DND-41 (cell line): ENCODE data around the gene CHD6.
A peak's percentile ranks its signal among the peaks of the same experiment; 100 is the strongest.

Experiments used
- ATAC-seq: fragments of 200-7000 bp; cut with Tn5 transposase; 3 replicates; pipeline ENCODE4 v1.9.1; 2021; ENCODE audit warnings: low read depth; ENCODE audit not compliant: insufficient read depth
- DNase-seq: peaks from one replicate; pipeline ENCODE4 v3.0.0-alpha.2; 2020
- H2AFZ ChIP-seq: 2 replicates; pipeline ENCODE4 v1.6.0; 2012; ENCODE audit warnings: low read depth, low read length
- H3K27ac ChIP-seq: 2 replicates; pipeline ENCODE4 v1.5.1; 2012; ENCODE audit warnings: low read length, inconsistent platforms
- H3K27me3 ChIP-seq: fragments of 200-600 bp; sonication (generic); 2 replicates; pipeline ENCODE4 v1.6.0; 2012; ENCODE audit warnings: low read length, mild to moderate bottlenecking, inconsistent platforms; ENCODE audit not compliant: insufficient read depth, poor library complexity
- H3K36me3 ChIP-seq: 2 replicates; pipeline ENCODE4 v1.5.1; 2012; ENCODE audit warnings: low read length, inconsistent platforms; ENCODE audit not compliant: insufficient read depth
- H3K4me1 ChIP-seq: 2 replicates; pipeline ENCODE4 v1.5.1; 2012; ENCODE audit warnings: mild to moderate bottlenecking, low read length; ENCODE audit not compliant: insufficient read depth
- H3K4me2 ChIP-seq: 2 replicates; pipeline ENCODE4 v1.6.0; 2012; ENCODE audit warnings: mild to moderate bottlenecking, moderate library complexity, low read length, inconsistent platforms; ENCODE audit not compliant: insufficient read depth
- H3K4me3 ChIP-seq, 2 experiments: fragments of 200-600 bp in 1 of 2; shearing (Covaris generic) in 1 of 2; 2 replicates each; pipeline ENCODE4 v1.5.1; 2012 to 2016; ENCODE audit warnings: inconsistent platforms in 2 of 2, low read length in 2 of 2, mild to moderate bottlenecking in 2 of 2, low read depth in 1 of 2, moderate library complexity in 1 of 2
- H3K79me2 ChIP-seq: 2 replicates; pipeline ENCODE4 v1.6.0; 2012; ENCODE audit warnings: low read length, inconsistent platforms; ENCODE audit not compliant: insufficient read depth
- H3K9ac ChIP-seq: 2 replicates; pipeline ENCODE4 v1.6.0; 2012; ENCODE audit warnings: low read depth, mild to moderate bottlenecking, inconsistent platforms, low read length, moderate library complexity
- H3K9me3 ChIP-seq: 2 replicates; pipeline ENCODE4 v1.5.1; 2012; ENCODE audit warnings: low read length, moderate library complexity, mild to moderate bottlenecking, inconsistent platforms; ENCODE audit not compliant: insufficient read depth, severe bottlenecking
- H4K20me1 ChIP-seq: 2 replicates; pipeline ENCODE4 v1.6.0; 2012; ENCODE audit warnings: low read length; ENCODE audit not compliant: insufficient read depth
- CTCF ChIP-seq: IDR thresholded peaks from 2 replicates; pipeline ENCODE4 v1.5.1; 2012; ENCODE audit warnings: borderline replicate concordance, low read length, moderate library complexity, mild to moderate bottlenecking; ENCODE audit not compliant: poor library complexity, severe bottlenecking; ENCODE audit errors: extremely low read depth
- EZH2 ChIP-seq: IDR thresholded peaks from 3 replicates; pipeline ENCODE4 v1.6.1; 2012; ENCODE audit warnings: borderline replicate concordance, low read depth, mild to moderate bottlenecking, moderate library complexity, low read length, inconsistent platforms; ENCODE audit not compliant: severe bottlenecking

Gene CHD6

GRCh38 chr20:41433203-41433602 lies 185.0 kb downstream of the CHD6 start:
- Histone ChIP-seq H4K20me1 (no peaks in the 10 kb centered on the region), H3K27ac (no peak overlapping the region), H3K79me2 (no peaks in the 10 kb centered on the region), H3K9ac (no peak overlapping the region), H3K4me2 (no peak overlapping the region), H3K4me3 (no peak overlapping the region), H2AFZ (no peak overlapping the region), H3K27me3 (no peaks in the 10 kb centered on the region), H3K36me3 (peaks cover 81% of the 10 kb centered on the region), H3K9me3 (no peaks in the 10 kb centered on the region), H3K4me1 (peaks cover 20% of the 10 kb centered on the region)
- ATAC-seq (no peak), DNase-seq (no peak)
- TF ChIP-seq EZH2 (no peak), CTCF (no peak)

- ATAC-seq = no peak
- Histone ChIP-seq H3K9me3 (no peaks in the 10 kb centered on the region), H3K9ac (no peak overlapping the region), H3K4me1 (peaks cover 17% of the 10 kb centered on the region), H3K79me2 (no peaks in the 10 kb centered on the region), H3K36me3 (peaks cover 81% of the 10 kb centered on the region), H2AFZ (no peak overlapping the region), H3K27me3 (no peaks in the 10 kb centered on the region), H4K20me1 (no peaks in the 10 kb centered on the region), H3K4me3 (no peak overlapping the region), H3K27ac (no peak overlapping the region), H3K4me2 (no peak overlapping the region)
- DNase-seq = no peak
- TF ChIP-seq CTCF (no peak), EZH2 (no peak)
Measured at GRCh38 chr20:41432746-41433145, 185.4 kb downstream of the CHD6 start.

- Histone ChIP-seq H3K36me3 (peaks cover 88% of the 10 kb centered on the region), H4K20me1 (no peaks in the 10 kb centered on the region), H3K79me2 (no peaks in the 10 kb centered on the region), H3K27me3 (no peaks in the 10 kb centered on the region), H2AFZ (no peak overlapping the region), H3K27ac (no peak overlapping the region), H3K4me3 (no peak overlapping the region), H3K4me1 (no peaks in the 10 kb centered on the region), H3K9me3 (no peaks in the 10 kb centered on the region), H3K9ac (no peak overlapping the region), H3K4me2 (no peak overlapping the region)
- DNase-seq (peak; percentile 36), ATAC-seq (peak; percentile 86)
- TF ChIP-seq CTCF (no peak), EZH2 (no peak)
Measured at GRCh38 chr20:41428285-41428684, 189.9 kb downstream of the CHD6 start.

- Histone ChIP-seq H3K27ac (no peak overlapping the region), H3K4me1 (no peaks in the 10 kb centered on the region), H3K9me3 (no peaks in the 10 kb centered on the region), H3K4me3 (no peak overlapping the region), H2AFZ (no peak overlapping the region), H3K36me3 (peaks cover 89% of the 10 kb centered on the region), H3K4me2 (no peak overlapping the region), H3K27me3 (no peaks in the 10 kb centered on the region), H3K9ac (no peak overlapping the region), H4K20me1 (no peaks in the 10 kb centered on the region), H3K79me2 (no peaks in the 10 kb centered on the region)
- ATAC-seq (no peak), DNase-seq (no peak)
- no peak for TF ChIP-seq EZH2
- TF ChIP-seq CTCF = no peak
Measured at GRCh38 chr20:41427833-41428232, 190.3 kb downstream of the CHD6 start.
